Measurements from ENCODE around the gene SPDYE4. TPM values are rescaled to one million over a fixed set of nuclear protein-coding genes. Genes with fewer than 3 reads are reported as not detected.

The SPDYE4 gene
- polyA plus RNA-seq, 2 donors = not detected

- peaks cover 0 to 2% of the 10 kb centered on the region in 2 donors for H3K4me1 ChIP-seq (ENCODE audit: control insufficient read depth in 2 of 2, insufficient read depth in 2 of 2, low read length in 1 of 2)
- no peaks in the 10 kb centered on the region for H3K36me3 ChIP-seq (ENCODE audit: control insufficient read depth in 2 of 2, insufficient read depth in 2 of 2, low read length in 1 of 2)
- H3K27ac ChIP-seq (ENCODE audit: low read depth in 2 of 2, low read length in 1 of 2) = no peak overlapping the region
- no peak overlapping the region for H3K4me3 ChIP-seq (ENCODE audit: low read depth in 1 of 2, low read length in 2 of 2)
- 64 to 68% methylated on average over 11 of the region's 11 CpGs for WGBS, 2 donors
- no peaks in the 10 kb centered on the region for H3K9me3 ChIP-seq (ENCODE audit: control insufficient read depth in 2 of 2, insufficient read depth in 1 of 2, low read depth in 1 of 2, low read length in 1 of 2)
- H3K27me3 ChIP-seq (ENCODE audit: control insufficient read depth in 1 of 2, insufficient read depth in 2 of 2, low read length in 2 of 2) = no peaks in the 10 kb centered on the region
Measured at GRCh38 chr17:8707332-8708024, 50.9 kb downstream of the SPDYE4 start.

- WGBS, 2 donors = 82 to 86% methylated on average over 5 of the region's 5 CpGs
- Histone ChIP-seq H3K36me3 (ENCODE audit: control insufficient read depth in 2 of 2, insufficient read depth in 2 of 2, low read length in 1 of 2) (no peaks in the 10 kb centered on the region), H3K27ac (ENCODE audit: low read depth in 2 of 2, low read length in 1 of 2) (no peak overlapping the region), H3K27me3 (ENCODE audit: control insufficient read depth in 1 of 2, insufficient read depth in 2 of 2, low read length in 2 of 2) (no peaks in the 10 kb centered on the region), H3K9me3 (ENCODE audit: control insufficient read depth in 2 of 2, insufficient read depth in 1 of 2, low read depth in 1 of 2, low read length in 1 of 2) (no peaks in the 10 kb centered on the region), H3K4me3 (ENCODE audit: low read depth in 1 of 2, low read length in 2 of 2) (no peak overlapping the region), H3K4me1 (ENCODE audit: control insufficient read depth in 2 of 2, insufficient read depth in 2 of 2, low read length in 1 of 2) (peaks cover 0 to 2% of the 10 kb centered on the region in 2 donors)
Measured at GRCh38 chr17:8706431-8706830, 51.9 kb downstream of the SPDYE4 start.

GRCh38 chr17:8705427-8705826, 52.9 kb downstream of the SPDYE4 start:
- Histone ChIP-seq H3K27ac (ENCODE audit: low read depth in 2 of 2, low read length in 1 of 2) (no peak overlapping the region), H3K4me3 (ENCODE audit: low read depth in 1 of 2, low read length in 2 of 2) (no peak overlapping the region), H3K27me3 (ENCODE audit: control insufficient read depth in 1 of 2, insufficient read depth in 2 of 2, low read length in 2 of 2) (no peaks in the 10 kb centered on the region), H3K9me3 (ENCODE audit: control insufficient read depth in 2 of 2, insufficient read depth in 1 of 2, low read depth in 1 of 2, low read length in 1 of 2) (no peaks in the 10 kb centered on the region), H3K36me3 (ENCODE audit: control insufficient read depth in 2 of 2, insufficient read depth in 2 of 2, low read length in 1 of 2) (no peaks in the 10 kb centered on the region), H3K4me1 (ENCODE audit: control insufficient read depth in 2 of 2, insufficient read depth in 2 of 2, low read length in 1 of 2) (peaks cover 0 to 2% of the 10 kb centered on the region in 2 donors)
- 90 to 91% methylated on average over 5 of the region's 5 CpGs for WGBS, 2 donors

- 76 to 83% methylated on average over 7 of the region's 7 CpGs for WGBS, 2 donors
- Histone ChIP-seq H3K27ac (ENCODE audit: low read depth in 2 of 2, low read length in 1 of 2) (no peak overlapping the region), H3K4me3 (ENCODE audit: low read depth in 1 of 2, low read length in 2 of 2) (no peak overlapping the region), H3K27me3 (ENCODE audit: control insufficient read depth in 1 of 2, insufficient read depth in 2 of 2, low read length in 2 of 2) (no peaks in the 10 kb centered on the region), H3K4me1 (ENCODE audit: control insufficient read depth in 2 of 2, insufficient read depth in 2 of 2, low read length in 1 of 2) (peaks cover 2% of the 10 kb centered on the region in 2 donors), H3K9me3 (ENCODE audit: control insufficient read depth in 2 of 2, insufficient read depth in 1 of 2, low read depth in 1 of 2, low read length in 1 of 2) (no peaks in the 10 kb centered on the region), H3K36me3 (ENCODE audit: control insufficient read depth in 2 of 2, insufficient read depth in 2 of 2, low read length in 1 of 2) (no peaks in the 10 kb centered on the region)
Measured at GRCh38 chr17:8703001-8703400, 55.3 kb downstream of the SPDYE4 start.

GRCh38 chr17:8701754-8702153, 56.6 kb downstream of the SPDYE4 start:
- Histone ChIP-seq H3K36me3 (ENCODE audit: control insufficient read depth in 2 of 2, insufficient read depth in 2 of 2, low read length in 1 of 2) (no peaks in the 10 kb centered on the region), H3K27me3 (ENCODE audit: control insufficient read depth in 1 of 2, insufficient read depth in 2 of 2, low read length in 2 of 2) (no peaks in the 10 kb centered on the region), H3K9me3 (ENCODE audit: control insufficient read depth in 2 of 2, insufficient read depth in 1 of 2, low read depth in 1 of 2, low read length in 1 of 2) (no peaks in the 10 kb centered on the region), H3K4me1 (ENCODE audit: control insufficient read depth in 2 of 2, insufficient read depth in 2 of 2, low read length in 1 of 2) (peaks cover 0 to 2% of the 10 kb centered on the region in 2 donors), H3K27ac (ENCODE audit: low read depth in 2 of 2, low read length in 1 of 2) (no peak overlapping the region), H3K4me3 (ENCODE audit: low read depth in 1 of 2, low read length in 2 of 2) (no peak overlapping the region)
- WGBS, 2 donors = 75 to 87% methylated on average over 4 of the region's 4 CpGs

- no peak overlapping the region for H3K4me3 ChIP-seq (ENCODE audit: low read depth in 1 of 2, low read length in 2 of 2)
- no peaks in the 10 kb centered on the region for H3K27me3 ChIP-seq (ENCODE audit: control insufficient read depth in 1 of 2, insufficient read depth in 2 of 2, low read length in 2 of 2)
- no peaks in the 10 kb centered on the region for H3K9me3 ChIP-seq (ENCODE audit: control insufficient read depth in 2 of 2, insufficient read depth in 1 of 2, low read depth in 1 of 2, low read length in 1 of 2)
- no peak overlapping the region for H3K27ac ChIP-seq (ENCODE audit: low read depth in 2 of 2, low read length in 1 of 2)
- peaks cover 0 to 2% of the 10 kb centered on the region in 2 donors for H3K4me1 ChIP-seq (ENCODE audit: control insufficient read depth in 2 of 2, insufficient read depth in 2 of 2, low read length in 1 of 2)
- H3K36me3 ChIP-seq (ENCODE audit: control insufficient read depth in 2 of 2, insufficient read depth in 2 of 2, low read length in 1 of 2) = no peaks in the 10 kb centered on the region
- 80 to 85% methylated on average over 9 of the region's 9 CpGs for WGBS, 2 donors
Measured at GRCh38 chr17:8701221-8701620, 57.1 kb downstream of the SPDYE4 start.

Other genes with a start within 250 kb of the SPDYE4 start
- gene MYH10, start 127.8 kb downstream of the SPDYE4 start, polyA plus RNA-seq = 1 to 10 TPM; 2.4 to 3.2 TPM
- gene CCDC42, start 13.7 kb downstream of the SPDYE4 start, polyA plus RNA-seq = not detected
- under 1 TPM; 0.24 to 0.75 TPM for gene MFSD6L, start 40.8 kb upstream of the SPDYE4 start, polyA plus RNA-seq
- gene PIK3R6, start 109.1 kb upstream of the SPDYE4 start, polyA plus RNA-seq = under 1 TPM; 0.39 to 0.59 TPM
- 1 to 10 TPM; 1.1 to 1.3 TPM for gene PIK3R5, start 207.2 kb upstream of the SPDYE4 start, polyA plus RNA-seq